HepG2 (cell line): ENCODE data around the gene MTFR1L. TPM values are rescaled to one million over a fixed set of nuclear protein-coding genes. Genes with fewer than 3 reads are reported as not detected.

Experiments used
- CBFB ChIP-seq: sonication (generic); formaldehyde crosslinking; IDR thresholded peaks from 2 replicates; pipeline ENCODE4 v1.4.0; 2020; ENCODE audit warnings: missing genetic modification reagents
- MXD1 ChIP-seq: sonication (generic); formaldehyde crosslinking; IDR thresholded peaks from 2 replicates; pipeline ENCODE4 v1.4.0; 2020; ENCODE audit warnings: mild to moderate bottlenecking, missing genetic modification reagents
- PHF8 ChIP-seq: sonication (generic); formaldehyde crosslinking; IDR thresholded peaks from 2 replicates; pipeline ENCODE4 v1.5.0; 2020; ENCODE audit warnings: missing genetic modification reagents
- SNAPC2 ChIP-seq: sonication (generic); formaldehyde crosslinking; IDR thresholded peaks from 2 replicates; pipeline ENCODE4 v1.8.1; 2022; ENCODE audit warnings: mild to moderate bottlenecking, missing genetic modification reagents
- TCF7 ChIP-seq: sonication (generic); IDR thresholded peaks from 2 replicates; pipeline ENCODE4 v1.6.1; 2016; ENCODE audit warnings: antibody characterized with exemption, low read depth
- ZBTB40 ChIP-seq, 2 experiments: fragments of 450-650 bp in 1 of 2; sonication (generic) in 1 of 2; formaldehyde crosslinking in 1 of 2; IDR thresholded peaks; 2 replicates each; pipeline versions ENCODE4 v1.6.1 to v1.8.0; 2016 to 2022; ENCODE audit warnings: antibody characterized with exemption in 1 of 2, mild to moderate bottlenecking in 1 of 2, missing genetic modification reagents in 1 of 2
- ZC3H4 ChIP-seq: sonication (generic); formaldehyde crosslinking; IDR thresholded peaks from 2 replicates; pipeline ENCODE4 v1.4.0; 2020; ENCODE audit warnings: missing genetic modification reagents, borderline replicate concordance
- ZGPAT ChIP-seq: IDR thresholded peaks from 2 replicates; pipeline ENCODE4 v1.6.1; 2016; ENCODE audit warnings: mild to moderate bottlenecking
- polyA plus RNA-seq, 8 experiments: library from polyadenylated mRNA; depleted of rRNA in 3 of 8; stranded (reverse) in 7 of 8; unstranded in 1 of 8; fragments of >200 nt; fragmentation: Illumina TruSeq in 4 of 8; extraction: Trizol in 4 of 8; gene quantifications; 2 replicates each; pipeline versions ENCODE4 v1.2.1 to v1.2.3, GENCODE V29; 2011 to 2016; ENCODE audit warnings: low read depth in 4 of 8, missing spikeins in 1 of 8, mixed read lengths in 1 of 8; ENCODE audit not compliant: insufficient read depth in 1 of 8
- total RNA-seq, 5 experiments: library from RNA; depleted of rRNA; stranded (reverse); fragments of >200 nt; fragmentation: Illumina TruSeq; extraction: Trizol; gene quantifications; 2 replicates each; pipeline ENCODE4 v1.2.3, GENCODE V29; 2016; ENCODE audit warnings: low read depth in 1 of 5

Gene MTFR1L
- total and polyA plus RNA-seq, 2 of the 13 experiments (the other 11 are each of a cell fraction or from before 2014, with no cell fraction given), result 38.0 to 55.7 TPM

GRCh38 chr1:25858906-25859789 lies 39.4 kb downstream of the MTFR1L start, which contains the start of gene AUNIP (continued):
- TF ChIP-seq MXD1 (peak; percentile 94), CBFB (CRISPR knock-in tag) (peak; percentile 75; the same call in 1 of the 2 replicates), ZC3H4 (CRISPR knock-in tag) (no peak), TCF7 (no peak), ZBTB40 (IDR thresholded peaks at IDR 0.05) (no peak), ZBTB40 (CRISPR knock-in tag; IDR thresholded peaks at IDR 0.05) (0 out of 2 replicates have a peak, but pooled peaks have one; percentile 4), SNAPC2 (CRISPR knock-in tag) (peak; percentile 78; the same call in 1 of the 2 replicates), PHF8 (CRISPR knock-in tag) (peak; percentile 86), ZGPAT (CRISPR knock-in tag) (0 out of 2 replicates have a peak, but pooled peaks have one; percentile 15)
